OCI-LY3 (cell line): ENCODE data around the gene SGCB.
A peak's percentile ranks its signal among the peaks of the same experiment; 100 is the strongest.

Experiments used
- EZH2phosphoT487 ChIP-seq: fragments of 200-600 bp; shearing (Covaris generic); IDR thresholded peaks from 2 replicates; pipeline ENCODE4 v1.6.1; 2018; ENCODE audit warnings: antibody characterized with exemption, mixed run types, low read depth
- TF ChIP-seq, protein P1 (sequence below): fragments of 200-600, 300-600 bp; sonication (generic); IDR thresholded peaks from 2 replicates; pipeline ENCODE4 v1.5.1; 2014; ENCODE audit warnings: antibody characterized with exemption, low read length, low read depth

- TF ChIP-seq, protein P1, sequence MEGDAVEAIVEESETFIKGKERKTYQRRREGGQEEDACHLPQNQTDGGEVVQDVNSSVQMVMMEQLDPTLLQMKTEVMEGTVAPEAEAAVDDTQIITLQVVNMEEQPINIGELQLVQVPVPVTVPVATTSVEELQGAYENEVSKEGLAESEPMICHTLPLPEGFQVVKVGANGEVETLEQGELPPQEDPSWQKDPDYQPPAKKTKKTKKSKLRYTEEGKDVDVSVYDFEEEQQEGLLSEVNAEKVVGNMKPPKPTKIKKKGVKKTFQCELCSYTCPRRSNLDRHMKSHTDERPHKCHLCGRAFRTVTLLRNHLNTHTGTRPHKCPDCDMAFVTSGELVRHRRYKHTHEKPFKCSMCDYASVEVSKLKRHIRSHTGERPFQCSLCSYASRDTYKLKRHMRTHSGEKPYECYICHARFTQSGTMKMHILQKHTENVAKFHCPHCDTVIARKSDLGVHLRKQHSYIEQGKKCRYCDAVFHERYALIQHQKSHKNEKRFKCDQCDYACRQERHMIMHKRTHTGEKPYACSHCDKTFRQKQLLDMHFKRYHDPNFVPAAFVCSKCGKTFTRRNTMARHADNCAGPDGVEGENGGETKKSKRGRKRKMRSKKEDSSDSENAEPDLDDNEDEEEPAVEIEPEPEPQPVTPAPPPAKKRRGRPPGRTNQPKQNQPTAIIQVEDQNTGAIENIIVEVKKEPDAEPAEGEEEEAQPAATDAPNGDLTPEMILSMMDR: peak; percentile 20; the same call in 1 of the 2 replicates
- no peak for TF ChIP-seq EZH2phosphoT487
Observed at GRCh38 chr4:51997647-51998046, 40.5 kb downstream of the SGCB start.
